GM18867 (cell line): Measurements from ENCODE around the gene OSBPL9.
"Not testable (repeated sequence)": the region's sequence is repeated elsewhere in the genome, so short reads cannot be mapped to it uniquely, and the experiment has no call there.

Experiments used
- ATAC-seq: cut with Tn5 transposase; IDR thresholded peaks from one replicate; pipeline ENCODE4 v1.9.1; 2021; ENCODE audit warnings: mild to moderate bottlenecking, moderate library complexity; ENCODE audit not compliant: unreplicated experiment

The OSBPL9 gene

GRCh38 chr1:51636191-51636590 is 19.3 kb downstream of the OSBPL9 start:
- ATAC-seq = no peak

GRCh38 chr1:51636764-51637522 is 20.1 kb downstream of the OSBPL9 start:
- no peak for ATAC-seq

- no peak for ATAC-seq
Measured at GRCh38 chr1:51638350-51638749, 21.5 kb downstream of the OSBPL9 start.

GRCh38 chr1:51639694-51640093 is 22.8 kb downstream of the OSBPL9 start:
- no peak for ATAC-seq

GRCh38 chr1:51641096-51641495 is 24.2 kb downstream of the OSBPL9 start:
- no peak for ATAC-seq

- no peak for ATAC-seq
Measured at GRCh38 chr1:51642739-51643142, 25.8 kb downstream of the OSBPL9 start.

GRCh38 chr1:51643362-51643761 is 26.5 kb downstream of the OSBPL9 start:
- no peak for ATAC-seq

GRCh38 chr1:51644020-51644419 is 27.1 kb downstream of the OSBPL9 start:
- no peak for ATAC-seq

- no peak for ATAC-seq
Measured at GRCh38 chr1:51644533-51645197, 27.8 kb downstream of the OSBPL9 start.

GRCh38 chr1:51646592-51646991 is 29.7 kb downstream of the OSBPL9 start:
- not testable (repeated sequence) for ATAC-seq

- no peak for ATAC-seq
Measured at GRCh38 chr1:51648180-51649109, 31.6 kb downstream of the OSBPL9 start.

- ATAC-seq = no peak
Measured at GRCh38 chr1:51649593-51650091, 32.8 kb downstream of the OSBPL9 start.

- no peak for ATAC-seq
Measured at GRCh38 chr1:51650198-51650597, 33.3 kb downstream of the OSBPL9 start.

- no peak for ATAC-seq
Measured at GRCh38 chr1:51651552-51651942, 34.7 kb downstream of the OSBPL9 start.

GRCh38 chr1:51652599-51652998 is 35.7 kb downstream of the OSBPL9 start:
- ATAC-seq = no peak

GRCh38 chr1:51653127-51653526 is 36.2 kb downstream of the OSBPL9 start:
- no peak for ATAC-seq

- ATAC-seq = no peak
Measured at GRCh38 chr1:51654000-51654399, 37.1 kb downstream of the OSBPL9 start.

GRCh38 chr1:51656374-51656773 is 39.5 kb downstream of the OSBPL9 start:
- no peak for ATAC-seq

GRCh38 chr1:51660580-51660979 is 43.7 kb downstream of the OSBPL9 start:
- no peak for ATAC-seq

GRCh38 chr1:51661081-51661518 is 44.2 kb downstream of the OSBPL9 start:
- ATAC-seq = no peak

GRCh38 chr1:51663105-51663504 is 46.2 kb downstream of the OSBPL9 start:
- no peak for ATAC-seq
